ENCODE data around the gene PNN. TPM values are rescaled to one million over a fixed set of nuclear protein-coding genes. Genes with fewer than 3 reads are reported as not detected.

The PNN gene
- total and polyA plus RNA-seq, 2 of the 4 experiments (the other 2 are of a cell fraction): 14.9 to 28.8 TPM

DNA sequence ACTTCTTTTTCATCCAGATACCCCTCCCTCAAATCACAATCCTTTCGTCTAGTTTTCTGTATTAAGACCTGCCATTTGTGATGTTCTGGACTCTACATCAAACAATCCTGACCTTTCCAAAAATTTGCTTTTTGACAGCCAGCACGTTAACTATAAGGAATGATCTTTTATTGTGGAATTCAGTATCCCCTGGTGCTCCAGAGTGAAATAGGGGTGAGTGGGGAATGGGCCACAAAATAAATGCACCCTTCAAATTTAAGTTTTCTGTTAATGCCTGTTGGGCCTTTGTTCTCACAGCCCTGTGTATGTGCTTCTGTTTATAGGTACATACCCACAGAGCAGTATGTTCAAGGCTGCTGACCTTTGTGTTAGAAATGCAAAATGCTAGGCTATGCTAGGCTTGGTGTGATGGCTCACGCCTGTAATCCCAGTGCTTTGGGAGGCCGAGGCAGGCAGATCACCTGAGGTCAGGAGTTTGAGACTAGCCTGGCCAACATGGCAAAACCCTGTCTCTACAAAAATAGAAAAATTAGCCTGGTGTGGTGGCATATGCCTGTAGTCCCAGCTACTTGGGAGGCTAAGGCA, 12.0 kb downstream of the PNN start:
- no peaks in the 10 kb centered on the region for H3K9me3 ChIP-seq (ENCODE audit: control insufficient read depth, insufficient read depth, low read length)
- H3K18ac ChIP-seq (ENCODE audit: low read depth, low read length): no peak overlapping the region
- WGBS, 2 experiments (ENCODE audit: extremely low coverage in 2 of 2, insufficient read length in 1 of 2): no CpG with 5 or more reads among the region's 4 CpGs
- ChIA-PET POLR2A (ENCODE audit: unreplicated experiment) (no interaction called here), CTCF (no interaction called here)
- H2BK5ac ChIP-seq (ENCODE audit: low read depth, low read length, poor library complexity, severe bottlenecking): no peak overlapping the region
- H2BK120ac ChIP-seq (ENCODE audit: low read depth, low read length): no peak overlapping the region
- DNase-seq: no peak
- intact Hi-C loops (cut with micrococcal nuclease): no loop called here
- no peak overlapping the region for H2AFZ ChIP-seq (replicated peaks; ENCODE audit: low read length, poor library complexity)
- BruUV-seq (replicated peaks): no TSS peak
- ATAC-seq (ENCODE audit: low read depth): no peak
- no peaks in the 10 kb centered on the region for H3K4me1 ChIP-seq (ENCODE audit: control insufficient read depth, insufficient read depth, low read length)
- no peak overlapping the region for H3K4ac ChIP-seq (ENCODE audit: low read depth, low read length)
- H3K27ac ChIP-seq (ENCODE audit: insufficient read depth, low read length): no peak overlapping the region
- H4K5ac ChIP-seq (ENCODE audit: low read depth, low read length): no peak overlapping the region
- H3K27me3 ChIP-seq (ENCODE audit: control insufficient read depth, insufficient read depth, low read length): no peaks in the 10 kb centered on the region
- no peak overlapping the region for H2BK15ac ChIP-seq (ENCODE audit: low read depth, low read length)
- no peak overlapping the region for H3K14ac ChIP-seq (replicated peaks; ENCODE audit: low read depth, low read length)
- H3K36me3 ChIP-seq (ENCODE audit: control insufficient read depth, insufficient read depth, low read length): peaks cover 16% of the 10 kb centered on the region
- in situ Hi-C loops (cut with MboI; ENCODE audit: low sequenced_read_pairs): no loop called here
- H4K20me1 ChIP-seq (ENCODE audit: insufficient read depth, low read length): peaks cover 10% of the 10 kb centered on the region
- H4K8ac ChIP-seq (ENCODE audit: low read depth in 2 of 2, low read length in 2 of 2): no peak overlapping the region
- H3K23ac ChIP-seq (ENCODE audit: low read depth, low read length): no peak overlapping the region
- H2AK5ac ChIP-seq (ENCODE audit: low read depth, low read length): no peak overlapping the region
- H4K91ac ChIP-seq (ENCODE audit: insufficient read depth, low read depth, low read length): no peak overlapping the region
- dilution Hi-C loops (cut with HindIII; ENCODE audit: low sequenced_read_pairs, unreplicated experiment): no loop called here
- no peak overlapping the region for H2AK9ac ChIP-seq (replicated peaks; ENCODE audit: low read depth, low read length, poor library complexity)
- H2BK20ac ChIP-seq (ENCODE audit: low read depth, low read length): no peak overlapping the region
- peaks cover 4 to 7% of the 10 kb centered on the region in 2 experiments for H3K79me1 ChIP-seq (ENCODE audit: low read depth in 1 of 2, low read length in 2 of 2)
- no peak overlapping the region for H3K4me3 ChIP-seq (ENCODE audit: insufficient read depth, low read depth, low read length)
- no peak overlapping the region for H3K9ac ChIP-seq (ENCODE audit: low read depth, low read length)
- no peak overlapping the region for H3K56ac ChIP-seq (ENCODE audit: extremely low read depth, insufficient read depth, low read length)
- TF ChIP-seq FOS (IDR thresholded peaks at IDR 0.05; ENCODE audit: low read depth, low read length) (no peak), POLR2A (IDR thresholded peaks at IDR 0.05; ENCODE audit: low read depth, low read length) (peak; percentile 12; the same call in 1 of the 2 replicates)
- no peak overlapping the region for H3K4me2 ChIP-seq (ENCODE audit: low read depth, low read length)
- 0 out of 2 replicates have a peak, but pooled peaks cover 3% of the 10 kb centered on the region for H3K9me1 ChIP-seq (ENCODE audit: insufficient read depth, low read length)
